Hematopoietic multipotent progenitor cell treated with erythropoietin and hydrocortisone succinate and interleukin-3 and kit ligand, for 4 days (in vitro differentiated cells): ENCODE measurements around the gene SCN1B.

ENCODE experiments used
- DNase-seq: peaks from one replicate; pipeline ENCODE4 v3.0.0-alpha.2; 2015

The SCN1B gene

GRCh38 chr19:35059006-35059798 is 28.9 kb downstream of the SCN1B start:
- no peak for DNase-seq

GRCh38 chr19:35059799-35060091 is 29.5 kb downstream of the SCN1B start:
- no peak for DNase-seq

GRCh38 chr19:35060160-35060855 is 30.0 kb downstream of the SCN1B start:
- no peak for DNase-seq

GRCh38 chr19:35061583-35062373 is 31.5 kb downstream of the SCN1B start:
- no peak for DNase-seq

- DNase-seq: no peak
Measured at GRCh38 chr19:35062942-35063341, 32.7 kb downstream of the SCN1B start.

GRCh38 chr19:35063940-35064818 is 33.9 kb downstream of the SCN1B start:
- DNase-seq: peak; percentile 41

GRCh38 chr19:35065574-35065973 is 35.3 kb downstream of the SCN1B start:
- no peak for DNase-seq

- DNase-seq: no peak
Measured at GRCh38 chr19:35066121-35066520, 35.9 kb downstream of the SCN1B start.

- peak; percentile 95 for DNase-seq
Measured at GRCh38 chr19:35066691-35067563, 36.7 kb downstream of the SCN1B start.

- no peak for DNase-seq
Measured at GRCh38 chr19:35068941-35069634, 38.8 kb downstream of the SCN1B start.

GRCh38 chr19:35069696-35070095 is 39.4 kb downstream of the SCN1B start:
- peak; percentile 37 for DNase-seq

GRCh38 chr19:35070471-35070870 is 40.2 kb downstream of the SCN1B start:
- no peak for DNase-seq

GRCh38 chr19:35073516-35073915 is 43.2 kb downstream of the SCN1B start:
- DNase-seq: no peak

GRCh38 chr19:35073941-35074340 is 43.7 kb downstream of the SCN1B start:
- DNase-seq: no peak

GRCh38 chr19:35074426-35075201 is 44.3 kb downstream of the SCN1B start:
- DNase-seq: no peak

- no peak for DNase-seq
Measured at GRCh38 chr19:35075202-35076025, 45.1 kb downstream of the SCN1B start.

- DNase-seq: no peak
Measured at GRCh38 chr19:35076026-35076370, 45.7 kb downstream of the SCN1B start.

GRCh38 chr19:35076657-35077056 is 46.4 kb downstream of the SCN1B start:
- DNase-seq: no peak
